ENCODE results near the gene AACS. TPM values are rescaled to one million over a fixed set of nuclear protein-coding genes. Genes with fewer than 3 reads are reported as not detected.

AACS gene
- total RNA-seq, result 10 to 100 TPM; 27.8 to 27.9 TPM

GRCh38 chr12:125065021-125065918 lies at the start of gene AACS:
Gene AACS, plus strand, starts transcription at chr12:125065435. Its CDS starts 150 bp downstream, at chr12:125065585.

DNA sequence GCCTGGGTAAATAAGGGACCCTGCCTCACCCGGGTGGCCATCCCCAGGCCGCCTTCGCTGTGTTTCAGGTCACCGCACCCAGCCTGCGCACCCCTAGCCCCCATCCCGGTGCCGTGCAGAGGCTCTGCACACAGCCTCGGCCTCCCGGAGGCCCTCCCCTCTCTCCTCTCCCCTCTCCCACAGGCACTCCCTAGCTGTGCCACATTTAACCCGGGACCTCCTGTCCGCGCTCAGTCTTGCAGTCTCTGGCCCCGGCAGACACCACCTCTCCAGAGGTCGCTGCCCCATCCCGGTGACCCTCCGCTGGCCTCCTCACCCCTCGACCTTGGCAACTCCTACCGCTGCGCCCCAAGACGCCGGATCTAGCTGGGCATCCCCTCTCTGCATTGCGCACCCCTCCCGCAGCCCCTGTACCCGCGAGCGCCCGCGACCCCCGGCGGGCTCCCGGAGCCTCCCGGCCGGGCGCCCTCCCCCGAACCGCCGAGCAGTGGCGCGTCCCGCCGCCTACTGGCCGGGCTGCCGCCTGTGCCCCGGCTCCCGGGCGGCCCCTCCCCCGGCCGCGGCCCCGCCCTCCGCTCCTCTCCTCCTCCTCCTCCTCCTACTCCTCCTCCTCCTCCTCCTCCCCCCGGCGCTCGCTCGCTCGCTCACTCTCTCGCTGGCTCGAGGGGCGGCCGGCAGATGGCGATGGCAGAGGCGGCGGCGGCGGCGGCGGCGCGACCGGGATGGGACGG lies 120.7 kb downstream of the AACS start, which contains the start of gene TMEM132B:
Gene TMEM132B, plus strand, starts transcription at position 647 of the 731 bp plus-strand sequence.

Other genes starting within 250 kb of the AACS start
- gene SCARB1, start 201.6 kb upstream of the AACS start, total RNA-seq, result 1 to 10 TPM; 5.6 to 7.9 TPM
- gene UBC, start 150.8 kb upstream of the AACS start, total RNA-seq, result 100 to 1,000 TPM; 878 to 898 TPM
- 10 to 100 TPM; 25.0 to 25.7 TPM for gene DHX37, start 76.3 kb upstream of the AACS start, total RNA-seq
- gene BRI3BP, start 71.8 kb upstream of the AACS start, total RNA-seq, result 10 to 100 TPM; 21.2 to 22.8 TPM
- not detected for gene TMEM132B, start 121.0 kb downstream of the AACS start, total RNA-seq